SJSA1 (cell line): ENCODE measurements around the gene PCGF3. TPM values are rescaled to one million over a fixed set of nuclear protein-coding genes. Genes with fewer than 3 reads are reported as not detected.

Source experiments
- DNase-seq, 2 experiments: peaks; one replicate each; pipeline ENCODE4 v3.0.0-alpha.2; 2015 to 2020; ENCODE audit warnings: low spot score in 2 of 2, low read depth in 1 of 2
- H3K27ac ChIP-seq: fragments of 250-450 bp; sonication (Bioruptor Pico); 2 replicates; pipeline ENCODE4 v1.5.1; 2020; ENCODE audit warnings: mild to moderate bottlenecking, moderate library complexity
- H3K27me3 ChIP-seq: fragments of 250-450 bp; sonication (Bioruptor Pico); replicated peaks from 2 replicates; pipeline ENCODE4 v1.5.1; 2020; ENCODE audit warnings: mild to moderate bottlenecking, moderate library complexity
- H3K36me3 ChIP-seq: fragments of 250-450 bp; sonication (Bioruptor Pico); 2 replicates; pipeline ENCODE4 v1.5.1; 2020; ENCODE audit warnings: mild to moderate bottlenecking
- H3K4me1 ChIP-seq: fragments of 250-450 bp; sonication (Bioruptor Pico); replicated peaks from 2 replicates; pipeline ENCODE4 v1.6.1; 2021; ENCODE audit warnings: mild to moderate bottlenecking
- H3K4me3 ChIP-seq: fragments of 250-450 bp; sonication (Bioruptor Pico); 2 replicates; pipeline ENCODE4 v1.5.1; 2020; ENCODE audit warnings: mild to moderate bottlenecking
- H3K9me3 ChIP-seq: fragments of 250-450 bp; sonication (Bioruptor Pico); replicated peaks from 2 replicates; pipeline ENCODE4 v1.5.1; 2020; ENCODE audit warnings: mild to moderate bottlenecking
- total RNA-seq: library from RNA; depleted of rRNA; stranded (reverse); fragments of >200 nt; shearing (Covaris generic); gene quantifications from 2 replicates; pipeline ENCODE4 v1.2.3, GENCODE V29; 2014; rRNA removed

PCGF3 gene
- total RNA-seq, 1 experiment from 2014 or later: 24.8 TPM

DNA sequence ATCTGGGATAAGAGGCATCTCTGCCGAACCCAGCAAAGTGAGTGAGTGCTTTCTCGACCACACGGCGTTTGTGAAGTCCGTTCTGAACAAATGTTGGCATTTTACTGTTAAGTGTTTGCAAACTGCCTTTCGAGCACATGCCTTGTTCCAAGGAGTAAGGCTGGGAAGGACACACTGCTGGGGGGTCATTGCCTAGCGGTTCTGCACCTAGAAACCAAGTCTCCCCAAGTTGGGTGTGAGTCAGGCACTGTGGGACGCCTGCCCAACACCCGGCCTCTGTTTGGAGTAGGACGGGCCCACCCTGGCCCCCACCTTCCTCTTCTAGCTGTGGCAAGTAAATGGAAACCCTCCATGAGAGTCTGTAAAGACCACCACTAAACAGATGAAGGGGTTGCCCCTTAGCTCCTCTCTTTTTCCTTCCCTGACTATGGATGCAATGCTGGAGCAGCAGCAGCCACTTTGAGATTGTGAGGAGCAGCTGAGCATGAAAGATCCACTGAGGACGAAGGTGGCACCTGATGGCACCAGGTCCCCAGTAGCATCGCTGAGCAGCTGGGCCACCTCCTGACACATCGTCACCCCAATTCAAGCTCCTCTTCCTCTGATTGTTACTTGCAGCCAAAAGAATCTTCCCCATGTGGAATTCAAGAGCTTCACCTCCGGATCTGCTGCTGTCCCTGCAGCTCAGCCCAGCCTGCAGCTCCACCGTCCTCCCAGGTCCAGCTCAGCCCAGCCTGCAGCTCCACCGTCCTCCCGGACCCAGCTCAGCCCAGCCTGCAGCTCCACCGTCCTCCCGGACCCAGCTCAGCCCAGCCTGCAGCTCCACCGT, 114.0 kb downstream of the PCGF3 start:
- peaks cover 7% of the 10 kb centered on the region; the same call in 1 of the 2 replicates for H3K27me3 ChIP-seq
- H3K4me3 ChIP-seq: no peak overlapping the region
- H3K4me1 ChIP-seq: no peaks in the 10 kb centered on the region
- DNase-seq: no peak
- H3K36me3 ChIP-seq: no peaks in the 10 kb centered on the region
- no peak overlapping the region for H3K27ac ChIP-seq
- no peaks in the 10 kb centered on the region for H3K9me3 ChIP-seq

Other genes with a start within 250 kb of the PCGF3 start
- gene ZNF721, start 206.7 kb upstream of the PCGF3 start, total RNA-seq: 2.4 and 3.6 TPM in 2 replicates
- 19.3 and 22.2 TPM in 2 replicates for gene PIGG, start 206.6 kb upstream of the PCGF3 start, total RNA-seq
- not detected in 2 replicates for gene TMEM271, start 129.5 kb upstream of the PCGF3 start, total RNA-seq
- not detected in 2 replicates for gene PDE6B, start 80.3 kb upstream of the PCGF3 start, total RNA-seq
- gene ATP5ME, start 31.6 kb upstream of the PCGF3 start, total RNA-seq: 29.9 and 87.6 TPM in 2 replicates
- gene MYL5, start 31.3 kb upstream of the PCGF3 start, total RNA-seq: 1.2 and 3.2 TPM in 2 replicates
- gene SLC49A3, start 16.7 kb upstream of the PCGF3 start, total RNA-seq: not detected in 2 replicates
- not detected in 2 replicates for gene CPLX1, start 120.3 kb downstream of the PCGF3 start, total RNA-seq
- 36.9 and 44.4 TPM in 2 replicates for gene GAK, start 226.5 kb downstream of the PCGF3 start, total RNA-seq
- gene TMEM175, start 226.6 kb downstream of the PCGF3 start, total RNA-seq: 8.8 and 13.1 TPM in 2 replicates